Gastroesophageal sphincter (tissue), 3 donors: ENCODE results near the gene FOXE3.

Experiments used
- POLR2A ChIP-seq, 2 donors: fragments of 450-650 bp; IDR thresholded peaks; one replicate each; pipeline ENCODE4 v1.6.1; 2017; ENCODE audit warnings: antibody characterized with exemption in 2 of 2, mild to moderate bottlenecking in 2 of 2, moderate library complexity in 1 of 2
- TF ChIP-seq, protein P1 (sequence below), 4 experiments: fragments of 200-600 bp in 2 of 4; fragments of 450-650 bp in 2 of 4; sonication (generic) in 1 of 4; IDR thresholded peaks; one replicate each; pipeline ENCODE4 v1.5.1; 2017 to 2019; ENCODE audit warnings: antibody characterized with exemption in 4 of 4, mild to moderate bottlenecking in 2 of 4, moderate library complexity in 2 of 4

DNA sequence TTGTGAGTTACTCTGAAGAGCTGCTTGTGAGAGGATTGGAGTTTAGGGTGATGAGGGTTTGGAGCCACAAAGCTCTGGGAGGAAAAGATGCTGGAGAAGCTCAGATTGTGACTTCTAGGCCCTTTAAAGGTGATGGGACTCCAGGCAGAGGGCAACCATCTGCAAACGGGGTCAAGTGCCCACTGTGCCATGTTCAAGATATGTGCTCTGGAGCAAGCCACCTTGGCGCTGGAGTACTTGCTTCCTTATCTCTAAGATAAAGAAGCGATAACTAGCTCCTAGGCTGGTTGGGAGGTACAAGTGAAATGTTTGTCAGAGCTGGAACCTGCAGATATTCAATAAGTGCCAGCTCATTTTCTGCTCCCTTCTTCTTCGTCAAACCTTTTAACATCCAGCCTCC is 14.3 kb upstream of the FOXE3 start:
- TF ChIP-seq, protein P1, sequence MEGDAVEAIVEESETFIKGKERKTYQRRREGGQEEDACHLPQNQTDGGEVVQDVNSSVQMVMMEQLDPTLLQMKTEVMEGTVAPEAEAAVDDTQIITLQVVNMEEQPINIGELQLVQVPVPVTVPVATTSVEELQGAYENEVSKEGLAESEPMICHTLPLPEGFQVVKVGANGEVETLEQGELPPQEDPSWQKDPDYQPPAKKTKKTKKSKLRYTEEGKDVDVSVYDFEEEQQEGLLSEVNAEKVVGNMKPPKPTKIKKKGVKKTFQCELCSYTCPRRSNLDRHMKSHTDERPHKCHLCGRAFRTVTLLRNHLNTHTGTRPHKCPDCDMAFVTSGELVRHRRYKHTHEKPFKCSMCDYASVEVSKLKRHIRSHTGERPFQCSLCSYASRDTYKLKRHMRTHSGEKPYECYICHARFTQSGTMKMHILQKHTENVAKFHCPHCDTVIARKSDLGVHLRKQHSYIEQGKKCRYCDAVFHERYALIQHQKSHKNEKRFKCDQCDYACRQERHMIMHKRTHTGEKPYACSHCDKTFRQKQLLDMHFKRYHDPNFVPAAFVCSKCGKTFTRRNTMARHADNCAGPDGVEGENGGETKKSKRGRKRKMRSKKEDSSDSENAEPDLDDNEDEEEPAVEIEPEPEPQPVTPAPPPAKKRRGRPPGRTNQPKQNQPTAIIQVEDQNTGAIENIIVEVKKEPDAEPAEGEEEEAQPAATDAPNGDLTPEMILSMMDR (IDR thresholded peaks at IDR 0.05) = no peak
- TF ChIP-seq POLR2A (IDR thresholded peaks at IDR 0.05) = no peak
